Amniotic stem cell (primary cell): Measurements from ENCODE around the gene TMEM132A.

ENCODE experiments used
- DNase-seq: peaks from one replicate; lab custom pipeline; 2025; lab: John Stamatoyannopoulos, UW

Gene TMEM132A

GRCh38 chr11:60924110-60924905 lies at the start of gene TMEM132A:
TSS of gene TMEM132A (plus strand) at chr11:60924460. CDS start at chr11:60924634, 174 bp downstream.
- peak; percentile 28 for DNase-seq

- no peak for DNase-seq
Observed at GRCh38 chr11:60875366-60876167, 48.7 kb upstream of the TMEM132A start.

DNA sequence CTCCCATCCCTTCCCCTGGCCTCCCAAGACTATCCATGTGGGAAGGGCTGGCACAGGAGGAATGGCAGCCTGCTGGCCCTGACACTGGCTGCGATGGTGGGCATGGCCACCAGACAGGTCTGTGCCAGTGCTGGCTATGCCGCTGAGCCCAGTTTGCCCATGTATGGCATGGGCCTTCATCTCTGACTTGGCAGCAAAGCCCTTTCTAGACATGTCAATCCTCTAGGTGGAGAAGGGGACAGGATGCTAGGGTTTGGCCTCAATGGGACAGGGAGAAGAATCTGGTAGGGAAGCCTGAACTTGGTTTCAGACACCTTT lies 48.1 kb upstream of the TMEM132A start:
- DNase-seq = no peak

- no peak for DNase-seq
Observed at GRCh38 chr11:60878245-60879101, 45.8 kb upstream of the TMEM132A start.

DNA sequence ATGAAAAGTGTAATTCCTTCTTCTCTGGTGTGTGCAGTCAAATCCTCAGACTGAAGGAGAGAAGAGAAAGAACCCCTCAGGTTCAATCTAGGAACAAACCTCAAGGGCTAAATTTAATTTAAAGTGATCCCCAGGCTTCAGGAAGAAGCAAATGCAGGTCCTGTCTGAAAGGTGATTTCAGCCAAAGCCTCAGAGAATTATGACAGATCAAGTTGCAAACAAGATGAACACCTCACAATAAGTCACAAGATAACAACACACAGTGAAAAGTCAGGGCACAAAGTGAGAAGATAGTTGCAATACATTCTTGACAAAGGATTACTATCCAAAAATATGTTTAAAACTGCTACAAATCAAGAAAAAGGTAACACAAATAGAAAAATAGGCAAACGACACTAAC lies 45.2 kb upstream of the TMEM132A start:
- no peak for DNase-seq

DNA sequence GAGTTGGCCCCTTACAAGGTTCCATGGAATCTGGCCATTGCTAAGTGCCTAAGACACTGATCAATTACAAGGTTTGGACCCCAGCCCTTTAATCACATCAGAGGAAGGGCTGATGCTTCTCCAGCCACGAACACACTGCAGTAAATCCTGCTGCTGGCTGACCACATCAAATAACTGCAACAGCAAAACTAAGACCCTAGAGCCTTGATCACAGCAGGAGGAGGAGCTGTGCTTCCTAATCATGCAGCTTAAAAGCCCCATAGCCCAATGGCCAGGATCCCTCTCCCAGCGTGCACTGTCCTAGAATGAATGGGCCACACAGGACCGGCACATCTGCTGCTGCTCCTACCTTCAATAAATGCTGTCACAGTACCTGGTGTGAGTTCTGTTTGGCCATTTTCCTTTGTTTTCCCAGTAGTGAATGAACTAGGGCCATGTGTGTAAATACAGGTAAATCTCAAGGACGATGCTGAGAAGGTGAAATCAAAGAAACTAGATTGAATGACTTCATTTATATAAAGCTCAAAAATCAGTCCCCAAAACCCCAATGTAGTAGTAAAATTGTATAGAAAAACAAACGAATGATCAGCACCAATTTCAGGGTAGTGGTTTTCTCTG lies 44.2 kb upstream of the TMEM132A start:
- DNase-seq = no peak

DNA sequence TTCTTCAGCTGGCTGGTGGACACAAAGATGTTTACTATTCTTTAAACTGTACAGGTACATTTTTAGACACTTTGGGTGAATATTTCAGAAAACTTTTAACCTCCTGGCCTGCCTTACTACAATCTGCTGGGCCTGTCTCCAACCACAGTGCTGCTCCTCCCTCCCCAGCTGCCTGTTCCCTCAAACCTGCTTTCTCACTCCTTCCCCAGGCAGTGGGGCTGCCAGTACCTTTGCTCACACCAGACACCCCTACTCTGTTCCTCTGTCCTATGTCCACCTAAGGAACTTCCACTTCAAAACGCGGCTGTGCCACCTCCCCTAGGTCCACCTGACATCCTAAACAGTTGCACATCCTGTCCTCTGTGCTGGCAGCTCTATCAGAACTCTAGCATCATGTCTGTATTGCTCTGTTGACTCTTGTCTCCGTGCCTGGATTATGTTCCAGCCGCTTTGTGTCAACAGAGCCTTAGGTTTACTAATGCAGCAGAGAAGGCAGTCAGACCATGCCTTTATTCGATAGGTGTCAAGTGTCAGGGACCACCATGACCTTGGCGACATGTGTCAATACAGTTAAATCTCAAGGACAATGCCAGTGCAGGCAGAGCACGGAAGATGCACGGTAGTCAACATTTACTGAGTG lies 43.5 kb upstream of the TMEM132A start:
- no peak for DNase-seq

GRCh38 chr11:60887556-60887955 lies 36.7 kb upstream of the TMEM132A start:
- no peak for DNase-seq

- DNase-seq = no peak
Observed at GRCh38 chr11:60889869-60890311, 34.4 kb upstream of the TMEM132A start.

DNA sequence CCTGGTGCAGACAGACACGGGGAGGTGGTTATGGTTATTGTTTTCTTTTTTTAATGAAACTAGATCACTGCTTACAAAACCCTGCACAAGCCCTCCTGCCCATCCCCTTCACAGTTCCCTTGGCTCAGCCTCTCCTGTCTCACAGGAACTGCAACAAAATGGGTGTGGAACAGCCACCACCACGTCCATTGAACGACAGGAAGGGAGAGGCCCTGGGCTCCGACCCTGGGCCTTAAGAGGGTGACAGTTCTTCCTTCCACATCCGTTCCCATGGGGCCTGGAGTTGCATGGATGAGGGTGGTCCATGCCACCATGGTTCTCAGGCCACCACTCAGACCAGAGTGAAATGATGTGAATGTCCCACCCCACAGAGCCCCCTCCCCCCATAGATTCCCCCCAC lies 33.6 kb upstream of the TMEM132A start:
- DNase-seq = no peak

DNA sequence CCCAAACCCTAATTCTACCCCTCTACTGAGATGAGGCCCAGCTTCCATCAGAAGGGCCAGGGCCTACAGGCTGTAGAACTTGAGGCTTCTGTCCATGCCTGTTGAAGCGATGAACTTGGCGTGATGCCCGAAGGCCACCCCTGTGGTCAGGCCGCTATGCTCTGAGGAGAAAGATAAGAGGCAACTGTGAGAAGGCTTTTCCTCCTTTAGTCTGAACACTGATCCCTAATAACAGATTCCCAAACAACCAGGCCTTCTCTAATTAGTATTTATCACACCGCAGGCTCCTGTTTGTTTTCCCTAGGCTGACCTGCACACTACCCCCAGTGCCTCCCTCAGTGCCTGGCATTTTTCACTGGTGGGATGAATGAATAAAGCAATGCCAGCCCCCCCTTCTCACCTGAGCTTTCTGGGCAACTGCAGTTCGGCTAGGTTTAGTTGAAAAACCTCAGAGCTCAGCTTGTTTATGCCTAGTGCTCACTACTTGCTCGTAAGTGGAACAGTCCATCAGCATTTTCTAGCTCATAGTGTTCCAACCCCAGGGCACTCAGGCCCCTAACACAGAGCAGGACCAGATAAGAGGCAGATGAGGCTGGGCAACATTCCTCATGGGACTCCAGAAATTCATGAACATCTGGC lies 33.0 kb upstream of the TMEM132A start:
- no peak for DNase-seq

DNA sequence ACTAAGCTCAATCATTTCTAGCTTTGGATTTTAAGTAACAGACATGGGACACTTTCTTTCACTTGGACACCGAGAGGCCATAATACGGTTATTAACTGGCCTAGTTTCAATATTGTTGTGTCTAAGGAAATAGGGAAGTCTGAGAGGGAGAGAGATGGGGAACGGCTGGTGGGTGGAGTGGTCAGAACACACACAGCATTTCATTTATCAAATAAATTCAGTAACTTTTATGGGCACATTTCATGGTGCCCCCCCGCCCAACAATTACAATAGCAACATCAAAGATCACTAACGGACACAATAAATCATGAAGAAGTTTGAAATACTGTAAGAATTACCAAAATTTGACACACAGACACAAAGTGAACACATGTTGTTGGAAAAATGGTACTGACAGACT lies 28.6 kb upstream of the TMEM132A start:
- DNase-seq = no peak

DNA sequence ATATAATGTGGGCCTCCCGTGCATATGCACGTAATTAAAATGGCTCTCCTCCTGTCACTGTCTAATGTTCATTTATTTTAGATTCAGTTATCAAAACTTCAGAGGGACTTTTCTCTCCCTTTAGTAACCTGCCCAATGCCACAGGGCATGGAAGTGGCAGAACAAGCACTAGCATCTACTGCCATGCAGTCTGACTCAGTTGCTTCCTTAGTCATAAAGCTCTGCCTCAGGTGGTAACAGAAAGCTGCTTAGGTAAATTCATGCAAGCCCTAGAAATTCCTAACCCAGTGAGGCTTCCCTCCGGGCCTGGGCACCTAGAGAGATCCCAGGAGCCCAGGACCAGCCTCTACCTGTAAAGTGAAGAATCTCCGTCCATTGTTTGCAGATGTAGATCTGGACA lies 26.8 kb upstream of the TMEM132A start:
- DNase-seq = no peak

DNA sequence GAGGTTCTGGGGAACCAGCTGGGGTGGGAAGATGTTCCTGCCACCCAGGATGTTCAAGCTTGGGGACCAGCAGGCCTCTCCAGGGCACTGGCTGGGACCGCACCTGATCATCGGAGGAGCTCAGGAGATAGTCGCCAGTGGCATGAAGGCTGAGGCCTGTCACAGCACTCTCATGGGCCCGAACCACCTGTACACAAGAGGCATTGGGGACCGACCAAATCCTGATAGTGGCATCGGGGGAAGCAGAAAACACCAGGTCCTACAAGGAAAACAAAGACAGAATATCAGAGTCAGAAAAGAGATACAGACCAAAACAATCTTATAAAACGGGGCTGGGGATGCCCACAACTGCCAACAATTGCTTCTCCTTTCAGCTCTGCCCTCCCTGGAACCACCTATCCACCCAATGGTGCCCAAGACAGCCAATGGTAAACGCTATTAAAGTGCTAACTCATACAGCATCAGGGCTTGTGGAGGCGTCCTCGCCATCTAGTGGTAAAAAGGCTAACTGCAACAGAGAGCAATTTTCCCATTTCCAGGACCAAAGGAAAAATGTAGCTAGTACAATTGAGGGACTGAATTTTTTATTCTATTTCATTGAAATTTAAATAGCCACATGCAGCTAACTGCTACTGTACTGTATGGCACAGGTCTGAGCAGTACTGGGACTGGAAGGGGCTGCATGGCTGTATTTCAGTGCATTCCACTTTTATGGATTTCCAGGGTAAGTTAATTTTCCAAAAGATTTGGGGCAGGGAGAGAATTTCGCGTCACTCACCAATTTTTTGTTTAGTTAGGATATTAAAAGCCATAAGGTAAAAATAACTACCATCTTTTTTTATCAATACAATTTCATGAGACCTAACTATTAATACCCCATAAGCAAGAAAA lies 25.0 kb upstream of the TMEM132A start:
- DNase-seq = peak; percentile 22

DNA sequence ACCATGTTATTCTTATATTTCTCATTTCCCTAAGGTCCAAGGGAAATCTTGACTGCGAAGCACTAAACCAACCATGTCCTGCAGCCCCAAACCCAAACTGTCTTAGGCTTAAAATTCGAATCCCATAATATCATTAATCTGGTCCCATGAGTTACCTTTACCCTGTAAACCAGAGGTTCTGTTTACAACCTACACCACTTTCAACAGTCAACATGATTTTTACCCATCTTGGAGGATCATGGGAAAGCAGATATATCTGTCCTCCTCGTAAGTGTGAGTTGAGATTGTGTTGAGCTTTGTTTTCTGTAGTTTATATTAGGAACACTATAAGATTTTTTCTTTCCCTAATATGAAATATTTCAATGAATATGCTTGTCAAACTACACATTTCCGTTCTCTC lies 24.3 kb upstream of the TMEM132A start:
- DNase-seq = no peak

DNA sequence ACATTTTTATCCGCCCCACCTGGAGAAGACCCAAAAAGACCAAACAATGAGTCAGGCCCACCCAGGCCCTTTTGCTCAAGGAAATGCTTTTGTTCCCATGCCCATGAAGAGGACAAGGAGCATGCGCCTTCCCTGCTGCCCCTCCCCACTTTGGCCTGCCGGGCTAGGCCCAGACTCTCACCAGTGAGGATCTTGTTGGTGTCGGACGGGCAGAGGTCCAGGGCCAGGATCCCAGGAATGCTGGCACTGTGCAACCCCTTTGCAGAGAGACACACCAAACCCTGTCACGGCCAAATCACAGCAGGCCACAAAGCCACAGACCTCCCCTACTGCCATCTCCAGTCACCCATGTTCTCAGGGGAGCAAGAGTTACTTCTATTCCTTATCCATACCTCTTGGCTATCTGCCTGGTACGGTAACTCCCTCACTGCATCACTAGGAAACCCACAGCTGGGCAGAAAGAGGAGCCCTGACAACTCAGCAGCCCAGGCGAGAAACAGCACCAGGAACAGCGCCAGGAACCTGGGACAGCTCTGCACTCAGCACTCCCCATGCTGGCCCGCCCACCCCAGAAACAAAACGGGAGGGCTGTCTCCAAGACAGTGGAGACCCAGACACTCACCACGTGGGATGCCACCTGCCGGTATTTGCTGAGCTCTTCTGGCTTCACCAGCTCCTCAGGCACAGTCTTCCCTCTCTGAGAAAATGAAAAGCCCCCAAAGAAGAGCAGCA lies 23.4 kb upstream of the TMEM132A start:
- no peak for DNase-seq

GRCh38 chr11:60902625-60903024 lies 21.6 kb upstream of the TMEM132A start:
- DNase-seq = no peak

DNA sequence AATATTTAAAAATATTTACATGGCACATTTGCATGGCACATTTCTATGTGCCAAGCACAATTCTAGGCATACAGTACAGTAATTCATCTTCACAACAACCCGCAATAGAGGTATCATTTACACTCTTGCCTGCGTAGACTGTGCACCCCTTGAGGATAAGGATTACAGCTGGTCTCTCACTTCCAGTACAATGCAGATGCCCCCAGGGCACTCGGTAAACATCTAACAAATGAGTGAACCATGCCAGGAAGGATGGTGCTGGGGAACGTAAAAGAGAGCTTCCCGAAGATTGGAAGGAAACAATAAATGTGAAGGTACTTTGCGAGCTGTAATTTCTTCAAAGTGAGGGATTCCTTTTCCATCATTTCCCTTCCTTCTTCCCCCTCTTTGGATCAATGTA lies 19.2 kb upstream of the TMEM132A start:
- DNase-seq = no peak

DNA sequence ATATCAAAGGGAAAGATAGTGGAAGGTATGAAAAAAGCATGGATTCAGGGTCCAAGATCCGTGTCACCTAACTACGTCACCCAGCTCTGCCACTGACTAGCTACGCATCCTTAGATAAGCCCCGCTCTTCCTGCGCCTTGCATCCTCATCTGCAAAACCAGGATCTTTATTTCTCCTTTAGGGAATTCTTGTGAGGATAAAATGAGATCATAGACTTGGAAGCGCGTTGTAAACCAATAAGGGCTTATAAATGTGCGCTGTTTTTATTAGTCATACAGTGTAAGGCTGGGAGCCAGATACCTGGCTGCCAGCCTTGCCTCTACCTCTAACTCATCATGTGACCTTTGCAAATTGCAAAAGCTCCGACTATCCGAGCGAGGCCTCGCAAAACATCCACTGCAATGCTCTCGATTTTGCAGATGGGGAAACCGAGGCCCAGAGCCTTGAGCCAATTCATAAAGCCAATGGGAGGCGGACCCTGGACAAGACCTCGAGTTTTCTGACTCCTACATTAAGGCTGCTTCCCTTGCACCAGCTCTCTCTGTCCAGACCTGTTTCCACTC lies 18.6 kb upstream of the TMEM132A start:
- no peak for DNase-seq
